ENCODE data around the gene APLF.

The APLF gene

DNA sequence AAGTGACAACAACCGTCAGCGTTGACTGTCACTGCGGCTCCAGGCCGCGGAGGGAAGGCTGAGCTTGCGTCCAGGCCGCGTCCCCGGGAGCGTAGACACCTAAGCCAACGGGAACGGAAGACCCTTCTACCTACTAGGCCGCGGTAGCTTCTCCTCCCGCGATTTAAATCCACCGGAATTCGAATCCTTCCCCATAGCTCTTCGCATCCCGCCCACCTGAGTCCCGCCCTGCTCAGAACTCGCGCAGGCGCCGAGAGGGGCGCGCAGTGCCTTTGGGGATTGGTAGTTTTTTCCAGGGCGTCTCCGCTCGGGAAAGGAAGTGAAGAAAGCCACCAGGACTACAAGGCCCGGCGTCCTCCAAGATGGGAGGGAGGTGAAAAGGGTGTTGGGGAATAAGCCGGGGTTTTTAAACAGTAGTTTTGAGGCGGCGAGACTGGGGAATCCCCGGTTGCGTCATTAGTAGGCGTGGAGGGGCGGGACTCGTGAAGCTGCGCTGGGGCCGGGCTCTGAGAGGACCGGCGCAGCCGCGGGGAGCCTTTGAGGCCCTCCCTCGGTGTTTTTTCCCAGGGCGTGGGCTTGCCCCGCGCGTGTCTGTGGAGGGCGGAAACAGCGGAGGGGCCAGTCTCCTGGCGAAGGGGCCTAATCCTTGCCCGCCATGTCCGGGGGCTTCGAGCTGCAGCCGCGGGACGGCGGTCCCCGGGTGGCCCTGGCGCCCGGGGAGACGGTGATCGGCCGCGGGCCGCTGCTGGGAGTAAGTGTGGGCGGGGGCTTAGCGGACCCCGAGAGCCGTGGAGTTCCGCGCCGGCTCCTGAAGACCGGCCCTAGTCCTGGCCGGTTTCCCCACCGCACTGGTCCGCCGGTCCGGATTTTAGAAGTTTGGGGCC, at the start of gene APLF, which contains the start of gene FBXO48:
APLF (plus strand) TSS at position 509 of the 884 bp plus-strand sequence; CDS start at position 656, 147 bp downstream.
FBXO48 (minus strand) TSS at position 218 of the 884 bp plus-strand sequence. CDS start 2,149 bp downstream, outside the sequence.
- DNase-seq: peak; percentile 97

GRCh38 chr2:68417926-68418325, 49.5 kb upstream of the APLF start:
- DNase-seq: no peak

- no peak for DNase-seq
These were observed 49.0 kb upstream of the APLF start for GRCh38 chr2:68418419-68418818.

DNA sequence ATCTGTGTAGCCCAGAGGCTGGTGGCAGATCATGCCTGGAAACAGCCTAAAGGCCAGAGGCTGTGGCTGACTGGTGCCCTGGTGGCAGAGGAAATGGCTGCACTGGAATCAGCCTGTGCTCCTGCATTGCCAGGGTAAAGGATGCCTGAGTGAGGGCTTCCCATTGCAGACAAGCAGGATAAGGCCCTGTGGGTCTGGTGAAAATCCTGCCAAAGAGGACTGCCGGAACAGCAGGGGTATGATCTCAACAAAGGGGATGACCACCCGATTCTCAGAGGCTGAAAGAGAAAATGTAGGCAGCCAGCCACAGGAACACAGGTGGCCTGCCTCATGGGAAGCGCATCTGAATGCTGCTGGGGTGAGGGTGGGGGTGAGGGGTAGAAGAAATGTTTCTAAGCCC, 48.5 kb upstream of the APLF start:
- DNase-seq: no peak

- no peak for DNase-seq
These were observed 47.0 kb upstream of the APLF start for GRCh38 chr2:68420254-68420910.

DNA sequence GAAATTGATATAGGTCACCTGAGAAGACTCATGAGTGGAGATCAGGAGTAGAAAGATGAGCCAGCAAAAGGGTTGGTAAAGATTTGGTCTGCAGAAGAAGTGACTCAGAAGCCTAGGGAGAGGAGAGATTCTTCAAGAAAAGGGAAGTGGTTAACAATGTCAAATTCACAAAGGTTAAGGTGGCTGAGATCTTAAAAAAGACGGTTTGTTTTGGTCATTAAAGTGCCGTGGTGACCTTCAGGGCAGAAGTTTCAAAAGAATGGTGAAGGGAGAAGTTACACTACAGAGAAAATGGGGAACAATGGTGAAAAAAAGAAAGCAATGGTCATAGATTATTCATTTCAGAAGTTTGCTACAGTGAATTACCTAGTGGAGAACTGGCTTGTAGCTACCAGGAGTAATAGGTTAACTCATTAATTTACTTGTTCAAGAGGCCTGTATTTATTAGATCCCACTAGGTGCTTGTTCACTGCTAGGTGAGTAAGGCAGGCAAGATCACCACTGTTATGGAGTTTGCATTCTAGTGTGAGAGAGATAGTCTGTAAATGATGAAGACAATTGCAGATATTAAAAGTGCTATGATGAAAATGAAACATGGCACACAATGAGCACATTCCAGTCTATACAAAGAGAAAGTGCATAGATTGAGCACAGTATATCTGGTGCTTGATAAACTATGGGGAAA, 43.3 kb upstream of the APLF start:
- DNase-seq: no peak

DNA sequence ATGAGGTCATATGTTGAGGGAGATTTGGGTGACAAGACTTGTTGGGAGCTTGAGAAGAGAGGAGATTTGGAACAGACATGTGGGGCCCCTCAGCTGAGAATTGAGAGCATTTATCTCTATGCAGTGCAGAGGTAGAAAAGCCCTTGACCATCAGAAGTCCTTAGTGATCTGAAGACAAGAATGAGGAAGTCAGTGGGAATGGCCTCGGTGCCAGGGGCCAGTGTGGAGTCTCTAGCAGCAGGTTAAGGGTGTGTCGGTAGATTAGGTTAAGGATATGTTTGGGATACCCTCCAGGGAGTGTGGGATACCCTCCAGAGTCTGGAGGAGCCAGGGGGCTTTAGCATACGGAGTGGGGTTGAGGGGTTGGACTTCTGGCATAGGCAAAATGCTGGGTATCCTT, 41.9 kb upstream of the APLF start:
- no peak for DNase-seq

DNA sequence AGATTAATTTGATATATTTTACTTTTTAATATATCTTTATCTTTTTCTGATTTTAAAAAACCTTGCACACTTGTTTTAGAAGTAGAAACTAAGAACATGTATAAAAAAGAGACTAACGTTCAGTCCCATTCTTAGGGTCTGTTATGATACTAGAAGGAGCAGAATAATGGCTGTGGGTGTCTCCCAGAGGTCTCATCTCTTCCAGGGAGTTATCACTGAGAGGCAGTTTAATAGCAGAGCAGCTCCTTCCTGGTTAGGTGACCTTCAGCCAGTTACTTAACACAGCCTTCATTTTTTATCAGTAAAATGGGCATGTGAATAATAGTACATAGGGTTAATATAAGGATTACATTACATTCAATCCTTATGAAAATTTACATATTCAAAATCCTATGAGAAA, 40.9 kb upstream of the APLF start:
- DNase-seq: no peak

DNA sequence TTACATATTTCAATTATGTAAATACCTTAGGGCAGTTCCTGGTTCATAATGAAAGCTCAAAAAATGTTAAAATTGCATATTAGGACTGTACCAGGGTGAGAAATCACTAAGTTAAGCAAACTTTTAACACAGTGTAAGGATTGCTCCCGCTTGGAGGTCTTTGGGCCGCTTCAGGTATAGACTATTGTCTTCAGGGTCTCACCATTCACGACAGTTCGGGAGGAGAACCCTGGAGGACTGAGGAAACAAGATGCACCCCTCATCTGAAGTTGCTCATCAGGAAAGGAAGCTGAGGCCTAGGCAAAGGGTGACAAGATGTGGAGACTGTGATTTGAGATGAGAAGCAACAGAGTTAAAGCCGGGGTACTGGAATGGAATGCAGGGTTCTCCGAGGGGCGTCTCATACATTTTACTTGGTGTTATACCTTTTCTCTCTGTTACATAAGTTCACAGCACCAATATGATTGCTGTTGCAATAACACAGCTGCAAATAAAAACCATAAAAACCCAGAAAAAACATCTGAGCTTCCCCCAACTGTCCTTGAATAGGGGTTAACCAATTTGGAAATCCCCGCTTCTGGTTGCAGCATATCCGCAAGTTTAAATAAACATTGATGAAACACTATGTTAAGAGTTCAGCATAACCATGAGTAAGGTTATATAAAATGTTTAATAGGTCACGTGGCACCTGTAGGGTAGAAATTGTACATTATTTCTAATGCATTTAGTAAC, 40.4 kb upstream of the APLF start:
- DNase-seq: no peak

- no peak for DNase-seq
These were observed 39.3 kb upstream of the APLF start for GRCh38 chr2:68428126-68428525.

- DNase-seq: no peak
These were observed 38.6 kb upstream of the APLF start for GRCh38 chr2:68428746-68429145.

- no peak for DNase-seq
These were observed 38.0 kb upstream of the APLF start for GRCh38 chr2:68429311-68429826.

GRCh38 chr2:68431316-68431972, 35.9 kb upstream of the APLF start:
- DNase-seq: no peak

DNA sequence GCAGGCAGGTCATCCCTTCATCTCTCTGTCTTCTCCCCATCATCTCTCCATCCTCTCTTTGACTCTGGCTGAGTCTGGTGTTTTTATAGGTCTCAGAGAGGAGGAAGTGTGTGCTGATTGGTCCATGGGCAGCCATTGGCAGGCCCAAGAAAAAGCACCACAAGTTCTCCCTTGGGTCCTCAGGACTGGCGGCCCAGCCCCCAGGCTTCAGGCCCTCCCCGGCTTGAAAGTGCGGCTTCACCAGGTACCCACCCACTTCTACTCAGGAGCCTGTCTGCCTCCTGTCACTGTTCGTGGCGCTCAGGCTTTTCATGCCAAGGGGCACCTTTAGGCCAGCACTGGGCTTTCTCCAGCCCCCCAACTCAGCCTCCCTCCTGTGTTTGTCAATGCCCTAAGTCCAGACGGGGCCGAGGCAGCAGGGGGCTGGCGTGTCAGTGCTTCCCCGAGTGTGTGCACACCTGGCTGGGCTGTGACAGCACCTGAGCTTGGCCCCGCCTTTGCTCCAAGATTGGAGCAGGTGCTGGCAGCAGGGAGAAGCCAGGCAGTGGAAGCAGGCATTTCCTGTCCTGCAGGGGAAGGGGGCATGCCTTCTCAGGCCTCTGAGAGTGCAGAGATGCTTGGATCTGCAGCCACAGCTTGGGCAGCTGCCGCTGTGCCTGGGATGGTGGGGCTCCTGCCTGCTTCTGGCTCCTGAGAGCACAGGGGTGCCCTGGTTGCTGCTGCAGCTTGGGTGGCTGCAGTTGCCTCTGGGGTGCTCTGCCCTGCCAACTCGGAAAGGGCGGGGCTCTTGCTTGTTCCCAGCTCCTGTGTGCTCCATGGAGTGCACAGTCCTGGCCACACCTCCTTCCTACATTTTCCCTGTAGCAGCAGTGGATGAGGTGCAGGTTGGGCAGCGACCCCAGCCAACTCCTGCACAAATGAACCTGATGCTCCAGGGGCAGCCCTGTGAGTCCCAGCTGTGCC, 34.4 kb upstream of the APLF start:
- peak; percentile 28 for DNase-seq

- no peak for DNase-seq
These were observed 32.4 kb upstream of the APLF start for GRCh38 chr2:68434981-68435380.

- no peak for DNase-seq
These were observed 31.8 kb upstream of the APLF start for GRCh38 chr2:68435615-68436014.

DNA sequence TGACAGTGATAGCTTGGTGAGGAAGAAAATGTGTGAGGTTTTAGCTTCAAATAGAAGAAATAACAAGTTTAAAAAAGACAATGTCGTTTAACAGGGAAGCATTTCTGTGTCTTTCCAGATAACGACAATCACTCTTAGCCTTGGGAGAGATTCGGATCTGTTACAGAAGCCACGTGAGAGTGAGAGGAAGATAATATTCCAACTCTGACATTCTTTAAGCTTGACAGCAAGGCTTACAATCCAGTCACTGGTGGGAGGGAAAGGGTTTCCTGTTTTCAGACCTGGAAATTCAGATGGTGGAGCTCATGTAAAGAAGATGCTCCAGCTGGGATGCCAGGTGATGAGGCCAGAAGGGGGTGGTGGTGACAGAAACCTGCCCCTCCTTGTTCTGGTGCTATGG, 31.1 kb upstream of the APLF start:
- DNase-seq: no peak

- DNase-seq: no peak
These were observed 28.7 kb upstream of the APLF start for GRCh38 chr2:68438455-68439303.

- peak; percentile 95 for DNase-seq
These were observed 26.0 kb upstream of the APLF start for GRCh38 chr2:68441179-68441993.

Data from NCI-H510A treated with DMSO at 0.1 percent for 48 hours (cell line).